ENCODE measurements around the gene ANXA2R.
"Not testable (repeated sequence)": the region's sequence is repeated elsewhere in the genome, so short reads cannot be mapped to it uniquely, and the experiment has no call there.

ANXA2R gene

DNA sequence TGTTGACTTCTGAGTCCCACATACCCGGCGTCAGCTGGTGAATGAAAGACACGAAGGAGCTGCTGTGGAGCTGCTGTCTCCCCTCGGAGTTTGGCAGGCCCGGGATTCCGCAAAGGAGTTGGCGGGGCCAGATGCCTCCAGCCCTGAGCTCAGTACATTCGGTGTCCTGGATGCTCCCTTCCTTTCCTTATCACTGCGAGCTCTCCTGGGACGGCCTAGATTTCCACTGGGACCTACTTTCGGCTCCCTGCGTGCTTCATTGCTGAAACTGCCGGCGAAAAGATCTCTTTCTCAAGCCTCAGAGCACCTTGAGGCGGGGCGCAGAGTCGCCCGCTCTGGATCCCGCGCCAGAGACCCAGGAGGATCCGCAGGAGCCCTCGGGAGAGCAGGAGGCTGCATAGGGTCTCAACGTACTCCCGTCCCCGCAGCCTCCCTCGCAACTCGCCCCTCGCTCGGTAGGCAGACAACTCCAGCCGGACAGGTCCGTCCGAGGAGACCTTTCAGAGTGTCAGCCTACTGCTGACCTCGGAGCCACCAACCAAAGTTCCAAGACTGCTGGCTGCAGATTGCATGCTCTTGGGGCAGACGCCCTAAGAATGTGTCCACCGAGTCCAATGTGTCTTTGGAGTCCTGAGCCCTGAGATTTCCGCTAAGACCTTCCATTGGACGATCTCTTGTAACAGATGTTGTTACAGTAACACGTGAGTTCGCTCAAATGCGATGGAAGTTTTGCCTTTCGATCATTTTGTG lies 6.1 kb downstream of the ANXA2R start:
- DNase-seq (ENCODE audit: low spot score), result no peak

DNA sequence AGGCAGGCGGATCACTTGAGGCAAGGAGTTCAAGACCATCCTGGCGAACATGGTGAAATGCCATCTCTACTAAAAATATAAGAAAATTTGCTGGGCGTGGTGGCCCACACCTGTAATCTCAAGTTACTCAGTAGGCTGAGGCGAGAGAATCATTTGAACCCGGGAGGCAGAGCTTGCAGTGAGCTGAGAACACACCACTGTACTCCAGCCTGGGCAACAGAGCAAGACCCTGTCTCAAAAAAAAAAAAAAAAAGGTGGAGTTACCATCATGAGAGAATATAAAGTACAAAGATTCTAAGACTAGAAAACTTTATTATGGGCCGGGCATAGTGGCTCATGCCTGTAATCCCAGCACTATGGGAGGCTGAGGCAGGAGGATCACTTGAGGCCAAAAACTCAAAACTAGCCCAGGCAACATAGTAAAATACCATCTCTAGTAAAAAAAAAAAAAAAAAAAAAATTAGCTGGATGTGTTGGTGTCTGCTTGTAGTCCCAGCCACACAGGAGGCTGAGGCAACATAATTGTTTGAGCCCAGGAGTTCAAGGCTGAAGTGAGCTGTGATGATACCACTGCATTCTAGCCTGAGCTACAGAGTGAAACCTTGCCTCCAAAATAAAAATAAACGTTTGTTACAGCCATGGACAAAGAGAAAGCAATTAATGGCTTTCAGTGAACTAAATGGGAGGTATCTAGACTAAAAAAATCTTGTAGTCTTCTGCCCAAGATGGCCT lies 12.9 kb downstream of the ANXA2R start:
- no peak for DNase-seq (ENCODE audit: low spot score)

DNA sequence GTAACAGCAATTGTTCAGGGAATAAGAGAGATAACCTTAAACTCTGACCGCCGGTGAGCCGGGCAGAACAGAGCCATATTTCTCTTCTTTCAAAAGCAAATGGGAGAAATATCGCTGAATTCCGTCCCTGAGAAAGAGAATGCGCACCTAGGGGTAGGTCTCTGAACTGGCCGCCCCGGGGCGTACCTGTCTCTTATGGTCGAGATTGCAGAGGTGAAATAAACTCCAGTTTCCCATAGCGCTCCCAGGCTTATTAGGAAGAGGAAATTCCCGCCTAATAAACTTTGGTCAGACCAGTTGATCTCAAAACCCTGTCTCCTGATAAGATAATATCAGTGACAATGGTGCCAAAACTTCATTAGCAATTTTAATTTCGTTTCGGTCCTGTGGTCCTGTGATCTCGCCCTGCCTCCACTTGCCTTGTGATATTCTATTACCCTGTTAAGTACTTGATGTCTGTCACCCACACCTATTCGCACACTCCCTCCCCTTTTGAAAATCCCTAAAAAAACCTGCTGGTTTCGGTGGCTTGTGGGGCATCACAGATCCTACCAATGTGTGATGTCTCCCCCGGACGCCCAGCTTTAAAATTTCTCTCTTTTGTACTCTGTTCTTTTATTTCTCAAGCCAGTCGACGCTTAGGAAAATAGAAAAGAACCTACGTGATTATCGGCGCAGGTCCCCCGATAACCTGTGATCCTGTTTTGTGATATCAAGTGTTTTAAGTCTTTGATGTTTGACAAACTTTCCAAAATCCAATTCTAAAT lies 14.8 kb downstream of the ANXA2R start:
- DNase-seq (ENCODE audit: low spot score), result not testable (repeated sequence)

DNA sequence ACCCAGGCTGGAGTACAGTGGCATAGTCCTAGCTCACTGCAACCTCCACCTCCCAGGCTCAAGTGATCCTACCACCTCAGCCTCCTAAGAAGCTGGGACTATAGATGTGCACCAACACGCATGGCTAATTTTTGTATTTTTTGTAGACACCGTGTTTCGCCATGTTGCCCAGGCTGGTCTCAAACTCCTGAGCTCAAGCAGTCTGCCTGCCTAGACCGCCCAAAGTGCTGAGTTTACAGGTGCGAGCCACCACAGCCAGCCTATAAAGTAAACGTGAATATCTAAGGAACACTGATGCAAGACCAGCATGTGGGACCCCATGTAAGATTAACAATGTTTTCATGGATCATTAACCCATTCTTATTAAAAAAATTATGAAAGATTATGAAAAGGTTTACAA lies 15.9 kb downstream of the ANXA2R start:
- no peak for DNase-seq (ENCODE audit: low spot score)

DNA sequence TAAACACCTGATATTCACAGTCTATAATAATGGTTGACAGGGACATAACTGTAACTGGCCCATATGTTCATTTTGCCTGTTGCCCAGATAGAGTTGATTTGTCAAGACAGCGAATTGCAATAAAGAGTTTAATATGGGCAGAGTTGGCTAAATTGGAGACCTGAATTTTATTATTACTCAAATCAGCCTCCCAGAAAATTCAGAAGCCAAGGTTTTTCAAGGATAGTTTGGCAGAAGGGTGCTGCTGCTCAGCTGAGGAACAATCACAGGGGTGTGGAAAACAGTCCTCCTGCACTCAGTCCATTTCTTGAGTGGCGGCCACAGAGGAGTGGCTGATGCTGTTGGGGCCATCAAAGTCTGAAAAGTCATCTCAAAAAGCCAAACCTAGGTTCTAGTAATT lies 19.0 kb downstream of the ANXA2R start:
- no peak for DNase-seq (ENCODE audit: low spot score)

DNA sequence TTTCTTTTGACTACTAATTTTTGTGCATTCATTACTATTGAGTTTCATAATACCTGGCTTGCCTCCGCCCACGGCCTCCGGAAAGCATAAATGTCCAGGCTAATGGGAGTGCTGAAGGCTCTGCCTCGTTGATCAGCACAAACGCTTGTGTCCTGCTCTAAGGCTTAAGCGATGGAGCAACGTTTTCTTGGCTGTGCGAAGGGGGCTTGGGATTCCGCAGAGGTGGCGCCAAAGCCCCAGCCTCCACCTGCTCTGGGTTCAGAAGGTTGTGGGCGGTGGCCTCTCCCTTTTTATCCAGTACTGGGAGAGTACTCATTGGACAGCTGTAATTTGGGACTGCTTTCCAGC lies 19.7 kb downstream of the ANXA2R start:
- DNase-seq (ENCODE audit: low spot score), result no peak

DNA sequence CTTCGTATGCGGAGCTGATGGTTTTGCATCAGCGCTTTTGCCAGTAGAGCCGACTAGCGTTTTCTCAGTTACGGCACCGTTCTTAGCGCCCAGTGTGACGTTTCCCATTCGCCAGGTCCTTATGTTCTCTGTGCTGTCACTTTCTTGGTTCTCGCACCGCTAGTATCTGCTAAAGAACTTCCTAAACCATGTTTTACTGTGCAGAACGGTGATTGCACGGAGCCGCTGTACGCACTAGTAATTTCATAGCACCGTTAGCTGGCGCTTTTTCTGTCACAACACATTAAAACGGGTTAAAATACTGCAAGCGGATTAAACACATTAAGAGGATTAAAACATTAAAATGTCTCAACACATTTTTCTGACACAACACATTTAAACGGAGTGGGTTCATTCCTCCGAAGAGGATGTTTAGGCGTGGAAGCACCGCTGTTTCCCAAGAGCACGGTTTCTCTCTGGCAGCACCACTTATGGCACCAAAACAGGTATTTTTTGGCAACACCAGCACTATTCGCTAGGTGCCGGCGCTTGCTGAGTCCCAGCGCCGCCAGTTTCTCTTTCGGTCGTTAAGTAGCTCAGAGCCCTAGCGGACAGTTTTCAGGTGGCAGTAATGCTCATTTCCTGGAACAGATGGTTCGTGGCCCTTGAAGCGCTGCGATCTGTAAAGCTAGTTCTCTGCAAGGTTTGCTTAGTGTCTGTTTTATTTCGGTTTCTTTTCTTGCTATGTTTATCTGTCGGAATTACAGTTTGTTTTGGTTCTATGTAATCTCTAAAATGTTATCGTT lies 20.3 kb downstream of the ANXA2R start:
- DNase-seq (ENCODE audit: low spot score), result peak; percentile 86

DNA sequence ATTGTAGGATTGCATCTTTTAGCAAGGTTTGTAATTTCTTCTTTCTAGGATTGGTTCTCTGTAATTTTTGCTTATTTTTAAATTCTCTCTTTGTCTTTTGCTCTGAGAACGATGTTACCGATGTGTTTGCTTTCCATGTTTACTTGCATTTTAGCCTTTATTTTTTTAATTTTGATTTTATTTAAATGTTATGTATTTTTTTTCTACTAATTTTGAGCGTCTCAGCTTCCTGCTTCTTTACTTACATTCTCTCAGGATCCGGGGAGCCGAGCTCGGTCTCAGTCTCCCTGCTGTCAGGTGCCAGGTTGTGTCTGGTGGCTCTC lies 20.9 kb downstream of the ANXA2R start:
- no peak for DNase-seq (ENCODE audit: low spot score)

DNA sequence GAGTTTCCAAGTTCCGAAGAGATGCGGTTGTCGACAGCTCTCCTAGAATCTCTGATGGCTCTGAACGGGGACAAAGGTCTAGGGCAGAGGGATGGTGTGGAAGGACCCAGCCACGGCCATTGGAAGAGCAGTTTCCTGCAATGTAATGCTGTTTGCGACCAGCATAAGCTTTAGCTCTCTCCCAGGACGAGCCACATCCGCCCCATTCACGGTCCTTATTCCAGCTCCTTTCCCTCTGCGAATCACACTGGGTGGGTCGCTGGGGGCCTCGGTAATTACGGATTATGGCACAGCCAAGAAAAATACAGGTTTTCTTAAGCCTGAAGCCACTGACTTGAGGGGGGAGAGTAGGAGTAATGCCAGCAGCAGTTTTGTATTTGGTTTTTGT lies 22.7 kb downstream of the ANXA2R start:
- DNase-seq (ENCODE audit: low spot score), result peak; percentile 61

DNA sequence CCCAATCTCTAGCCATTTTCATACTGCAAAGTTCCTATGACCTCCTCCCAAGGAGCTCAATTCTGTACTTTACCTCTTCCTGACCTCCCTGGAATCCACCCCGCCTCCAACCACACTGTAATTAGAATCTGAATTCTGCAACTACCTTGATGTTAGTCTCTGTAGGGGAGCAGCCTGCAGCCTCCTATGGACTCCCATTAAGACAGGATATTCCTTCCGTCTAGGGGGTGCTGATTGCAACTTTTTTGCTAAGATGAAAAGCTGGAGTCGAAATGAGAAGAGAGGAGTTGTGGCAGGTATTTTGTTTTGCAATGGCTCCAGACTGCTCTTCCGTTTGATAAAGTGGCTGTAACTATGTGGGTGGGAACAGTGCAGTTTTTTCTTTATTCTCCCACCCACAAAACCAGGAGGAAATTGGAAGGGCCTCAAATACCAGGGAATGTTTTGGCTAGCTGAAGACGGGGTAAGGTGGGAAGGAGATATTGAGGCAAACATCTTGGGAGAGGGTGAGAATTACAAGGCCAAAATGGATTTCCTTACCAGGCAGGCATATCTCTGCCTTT lies 23.8 kb downstream of the ANXA2R start:
- no peak for DNase-seq (ENCODE audit: low spot score)

DNA sequence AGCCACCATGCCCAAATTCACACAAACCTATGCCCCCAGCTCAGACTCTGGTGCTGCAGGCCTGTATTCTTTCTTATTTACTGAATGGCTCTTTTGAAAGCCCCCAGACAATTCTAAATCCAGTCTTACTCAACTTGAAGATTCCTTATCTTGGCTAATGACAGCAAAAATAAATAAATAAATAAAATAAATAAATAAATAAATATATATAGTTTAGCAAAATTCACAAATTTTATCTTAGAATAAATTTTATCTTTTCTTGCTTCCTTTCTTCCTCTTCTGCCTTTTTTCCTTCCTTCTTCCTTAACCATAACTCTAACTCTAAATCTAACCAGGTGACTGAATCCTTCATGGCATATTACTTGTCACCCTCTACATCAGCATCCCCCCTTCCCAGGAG lies 25.6 kb downstream of the ANXA2R start:
- DNase-seq (ENCODE audit: low spot score), result no peak

DNA sequence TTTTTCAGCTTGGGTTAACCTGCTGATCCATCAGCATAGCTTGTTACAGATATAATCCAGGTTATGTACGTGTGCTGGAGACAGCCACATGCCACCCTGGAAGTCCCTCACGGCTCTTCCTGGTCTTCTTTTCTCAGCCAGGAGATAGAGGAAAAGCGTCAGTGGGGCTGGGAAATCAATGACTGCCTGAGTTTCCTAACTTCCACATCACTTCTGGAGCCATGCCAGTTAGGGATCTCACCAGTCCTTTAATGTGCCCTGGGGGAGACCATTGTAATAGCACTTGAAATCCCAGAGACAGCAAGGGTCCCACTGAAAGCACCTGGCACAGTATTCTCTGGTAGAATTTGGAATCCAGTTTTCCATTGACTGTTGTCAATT lies 29.2 kb downstream of the ANXA2R start:
- DNase-seq (ENCODE audit: low spot score), result peak; percentile 33

DNA sequence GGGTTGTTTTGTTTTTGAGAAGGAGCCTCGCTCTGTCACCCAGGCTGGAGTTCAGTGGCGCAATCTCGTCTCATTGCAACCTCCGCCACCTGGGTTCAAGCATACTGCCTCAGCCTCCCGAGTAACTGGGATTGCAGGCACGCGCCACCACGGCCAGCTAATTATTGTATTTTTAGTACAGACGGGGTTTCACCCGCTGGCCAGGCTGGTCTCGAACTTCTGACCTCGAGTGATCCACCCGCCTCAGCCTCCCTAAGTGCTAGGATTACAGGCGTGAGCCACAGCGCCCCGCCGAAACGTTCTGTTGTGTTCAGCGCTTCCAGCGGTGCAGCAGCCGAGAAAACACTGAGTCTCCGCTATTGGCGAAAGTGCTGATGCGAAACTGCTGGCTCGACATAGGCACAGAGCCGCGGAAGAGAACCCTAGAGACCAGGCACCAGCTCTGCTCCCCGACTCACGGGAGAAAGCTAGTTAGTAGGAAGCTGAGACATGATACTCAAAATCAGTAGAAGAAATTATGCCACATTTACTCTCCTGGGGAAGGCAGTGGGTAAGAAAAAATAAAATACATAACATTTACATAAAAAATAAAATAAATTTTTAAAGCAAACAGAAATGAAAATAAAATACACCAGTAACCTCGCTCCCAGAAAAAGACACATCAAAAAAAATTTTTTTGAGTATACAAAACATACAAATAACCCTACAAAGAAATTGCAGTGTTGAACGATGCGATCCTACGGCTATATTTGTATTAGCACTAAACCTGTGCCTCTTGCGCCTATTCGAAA lies 31.6 kb downstream of the ANXA2R start:
- peak; percentile 86 for DNase-seq (ENCODE audit: low spot score)

DNA sequence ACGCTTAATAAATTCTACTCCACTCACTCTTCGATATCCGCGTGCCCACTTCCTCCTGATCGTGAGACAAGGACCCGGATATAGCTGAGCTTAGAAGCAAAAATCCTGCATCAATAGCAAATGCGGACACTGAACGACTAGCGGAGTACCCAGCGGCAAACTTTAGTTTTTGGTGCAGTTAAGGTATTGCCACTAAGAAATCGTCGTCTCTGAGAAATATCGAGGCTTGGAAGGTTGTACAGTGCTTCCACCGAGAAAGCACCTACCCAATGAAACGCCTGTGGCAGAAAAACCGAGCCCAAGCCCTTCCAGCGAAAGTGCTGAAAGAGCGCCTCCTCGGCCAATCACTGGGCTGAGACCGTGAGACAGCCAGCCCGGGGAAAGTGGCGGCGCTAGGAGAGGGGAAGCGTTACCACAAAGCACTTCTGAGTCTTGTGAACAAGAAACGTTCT lies 32.2 kb downstream of the ANXA2R start:
- peak; percentile 76 for DNase-seq (ENCODE audit: low spot score)

DNA sequence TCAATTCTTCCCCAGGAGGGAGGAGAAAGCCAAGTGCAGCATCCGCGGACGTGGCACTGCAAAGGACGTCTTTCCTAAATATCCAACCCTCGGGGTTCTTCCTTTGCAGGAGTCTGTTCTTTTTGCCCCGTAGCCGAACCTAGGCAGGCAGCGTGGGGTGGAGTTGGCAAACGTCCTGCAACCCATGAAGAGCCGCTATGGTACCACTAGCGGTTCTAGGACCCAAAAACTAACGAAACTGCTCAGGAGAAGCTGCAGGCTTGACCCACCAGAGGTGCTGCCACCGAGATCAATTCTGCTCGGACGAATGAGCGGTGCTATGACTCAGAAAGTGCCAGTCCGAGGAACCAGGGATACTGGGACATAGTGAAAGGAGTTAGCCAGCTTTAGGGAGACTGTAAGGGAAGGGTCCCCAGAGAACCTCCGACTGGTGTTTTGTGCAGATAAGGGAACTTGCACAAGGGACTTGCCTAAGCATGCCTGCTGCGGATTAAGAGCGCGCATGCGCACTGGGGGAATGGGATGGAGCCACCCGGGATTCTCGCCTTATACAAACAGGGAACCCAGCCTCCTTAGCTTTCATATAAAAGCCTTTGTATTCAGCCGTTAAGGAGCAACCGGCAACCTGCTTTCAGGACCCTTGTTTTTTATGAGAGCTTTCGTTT lies 32.7 kb downstream of the ANXA2R start:
- peak; percentile 90 for DNase-seq (ENCODE audit: low spot score)

DNA sequence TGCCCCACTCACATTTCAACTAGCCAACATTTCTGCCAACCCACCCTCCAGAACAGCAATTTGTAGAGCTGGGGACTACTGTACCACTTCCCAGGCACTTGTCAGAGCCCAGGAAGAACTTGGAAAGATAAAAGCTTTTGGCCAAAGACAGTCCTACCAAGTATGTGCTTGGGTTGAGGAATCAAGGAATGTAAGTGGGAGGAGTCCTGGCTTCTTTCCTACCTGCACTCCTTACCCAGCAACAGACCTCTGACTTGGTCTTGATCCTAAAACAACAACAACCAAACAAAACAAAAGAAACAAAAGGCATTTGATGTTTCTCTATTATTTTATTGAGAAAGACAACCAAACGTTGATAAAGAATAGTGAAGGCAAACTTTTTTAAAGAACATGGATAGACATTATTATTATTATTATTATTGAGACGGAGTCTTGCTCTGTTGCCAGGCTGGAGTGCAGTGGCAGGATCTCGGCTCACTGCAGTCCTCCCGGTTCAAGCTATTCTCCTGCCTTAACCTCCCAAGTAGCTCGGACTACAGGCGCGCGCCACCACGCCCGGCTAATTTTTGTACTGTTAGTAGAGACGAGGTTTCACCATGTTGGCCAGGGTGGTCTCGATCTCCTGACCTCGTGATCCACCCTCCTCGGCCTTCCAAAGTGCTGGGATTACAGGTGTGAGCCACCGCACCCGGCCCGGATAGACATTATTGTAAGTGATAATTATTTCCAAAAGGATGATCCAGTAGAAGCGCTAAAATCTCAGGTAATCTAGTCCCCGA lies 33.5 kb downstream of the ANXA2R start:
- DNase-seq (ENCODE audit: low spot score), result no peak

DNA sequence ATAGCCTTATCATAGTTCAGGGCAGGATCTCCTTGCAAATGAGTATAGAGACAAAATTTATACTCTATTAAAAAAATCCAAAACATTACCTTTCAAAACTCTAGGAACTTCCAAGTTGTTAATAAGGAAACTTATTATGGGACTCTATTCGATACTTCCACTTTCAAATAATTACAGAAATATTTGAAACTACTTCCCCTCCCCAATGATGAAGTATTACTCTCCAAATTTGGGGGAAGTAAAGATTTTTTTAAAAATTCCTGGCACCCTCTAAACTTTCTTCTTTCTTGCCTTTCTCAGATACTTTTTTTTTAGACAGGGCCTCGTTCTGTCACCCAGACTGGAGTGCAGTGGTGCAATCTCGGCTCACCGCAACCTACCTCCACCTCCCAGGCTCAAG lies 35.1 kb downstream of the ANXA2R start:
- DNase-seq (ENCODE audit: low spot score), result no peak

DNA sequence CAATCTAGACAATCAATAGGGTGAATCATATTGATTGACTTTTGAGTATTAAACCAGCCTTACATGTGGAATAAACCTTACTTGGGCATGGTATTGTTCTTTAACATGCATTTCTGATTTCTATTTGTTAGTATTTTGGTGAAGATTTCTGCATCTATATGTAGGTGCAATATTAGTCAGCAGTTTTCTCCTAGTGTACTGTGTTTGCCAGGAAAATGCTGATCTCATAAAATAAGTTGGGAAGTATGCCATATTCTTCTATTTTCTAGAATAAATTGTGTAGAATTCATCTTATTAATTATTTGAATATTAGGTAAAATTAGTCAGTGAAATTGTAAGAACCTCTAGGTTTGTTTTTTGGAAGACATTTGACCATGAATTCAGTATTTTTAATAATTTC lies 38.4 kb downstream of the ANXA2R start:
- no peak for DNase-seq (ENCODE audit: low spot score)

DNA sequence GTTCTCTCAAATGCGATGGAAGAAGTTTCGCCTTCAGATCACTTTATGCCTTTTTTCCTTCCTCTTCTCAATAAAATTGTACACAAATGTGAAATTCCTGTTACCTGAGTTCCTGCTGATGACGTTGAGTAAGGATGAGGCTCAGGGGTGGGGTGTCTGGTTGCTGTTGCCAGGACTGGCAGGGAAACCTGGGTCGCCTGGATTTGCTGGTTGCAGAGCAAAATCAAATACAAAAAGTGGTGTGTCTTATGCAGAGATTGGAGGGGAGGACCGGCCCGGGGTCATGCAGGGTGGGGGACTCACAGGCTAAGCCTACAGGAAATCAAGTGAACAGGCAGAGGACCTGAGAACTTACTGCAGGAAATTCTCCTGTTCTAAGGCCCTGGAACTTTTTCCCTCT lies 39.2 kb downstream of the ANXA2R start:
- DNase-seq (ENCODE audit: low spot score), result no peak
